GM23338 (cell line): ENCODE results near the gene TSHZ2. TPM values are rescaled to one million over a fixed set of nuclear protein-coding genes. Genes with fewer than 3 reads are reported as not detected.

ENCODE experiments used
- ATAC-seq: fragments of 200-7000 bp; cut with Tn5 transposase; 3 replicates; pipeline ENCODE4 v1.9.1; 2020
- DNase-seq: peaks from one replicate; pipeline ENCODE4 v3.0.0-alpha.2; 2015; ENCODE audit warnings: low spot score
- H2AFZ ChIP-seq: fragments of 200-600 bp; sonication (generic); 2 replicates; pipeline ENCODE4 v1.8.0; 2016; ENCODE audit warnings: antibody characterized with exemption, mild to moderate bottlenecking, moderate library complexity
- H3F3A ChIP-seq: fragments of 200-600 bp; sonication (generic); replicated peaks from 2 replicates; pipeline ENCODE4 v1.8.0; 2017; ENCODE audit warnings: antibody characterized with exemption, mixed run types, low read depth
- H3K27ac ChIP-seq: fragments of 200-600 bp; sonication (generic); 2 replicates; pipeline ENCODE4 v1.6.1; 2016; ENCODE audit warnings: low read depth
- H3K27me3 ChIP-seq: fragments of 200-600 bp; sonication (generic); 2 replicates; pipeline ENCODE4 v1.8.0; 2016; ENCODE audit warnings: mild to moderate bottlenecking, mixed run types, moderate library complexity; ENCODE audit not compliant: insufficient read depth
- H3K36me3 ChIP-seq: fragments of 200-600 bp; sonication (generic); 2 replicates; pipeline ENCODE4 v1.8.0; 2016; ENCODE audit warnings: mild to moderate bottlenecking; ENCODE audit not compliant: insufficient read depth
- H3K4me1 ChIP-seq: fragments of 200-600 bp; sonication (generic); 2 replicates; pipeline ENCODE4 v1.8.0; 2016; ENCODE audit warnings: mild to moderate bottlenecking, moderate library complexity; ENCODE audit not compliant: insufficient read depth
- H3K4me2 ChIP-seq: fragments of 200-600 bp; sonication (generic); 2 replicates; pipeline ENCODE4 v1.7.1; 2017; ENCODE audit warnings: mixed run types
- H3K4me3 ChIP-seq: fragments of 200-600 bp; sonication (generic); 2 replicates; pipeline ENCODE4 v1.6.1; 2016; ENCODE audit warnings: mixed run types
- H3K79me2 ChIP-seq: fragments of 200-600 bp; sonication (generic); replicated peaks from 2 replicates; pipeline ENCODE4 v1.8.0; 2017; ENCODE audit warnings: mild to moderate bottlenecking; ENCODE audit not compliant: insufficient read depth
- H3K9me2 ChIP-seq: fragments of 200-600 bp; sonication (generic); 2 replicates; pipeline ENCODE4 v1.8.0; 2017; ENCODE audit not compliant: insufficient read depth
- H4K20me1 ChIP-seq: fragments of 200-600 bp; sonication (generic); replicated peaks from 2 replicates; pipeline ENCODE4 v1.8.0; 2017; ENCODE audit warnings: mild to moderate bottlenecking; ENCODE audit not compliant: insufficient read depth
- H3K27ac Mint-ChIP-seq: 2 replicates; pipeline ENCODE4 v1.8.0; 2020; ENCODE audit warnings: inconsistent platforms, mild to moderate bottlenecking, moderate library complexity, mixed read lengths
- H3K27me3 Mint-ChIP-seq: 3 replicates; pipeline ENCODE4 v1.8.0; 2022; ENCODE audit warnings: low read depth, mild to moderate bottlenecking, moderate library complexity, mixed read lengths, inconsistent platforms; ENCODE audit not compliant: insufficient read depth, poor library complexity
- H3K36me3 Mint-ChIP-seq: 3 replicates; pipeline ENCODE4 v1.8.0; 2021; ENCODE audit warnings: low read depth, mild to moderate bottlenecking, inconsistent platforms, moderate library complexity, mixed read lengths
- H3K4me1 Mint-ChIP-seq: 3 replicates; pipeline ENCODE4 v1.8.0; 2020; ENCODE audit warnings: mild to moderate bottlenecking, inconsistent platforms, mixed read lengths
- H3K4me3 Mint-ChIP-seq: 3 replicates; pipeline ENCODE4 v1.8.0; 2021; ENCODE audit warnings: moderate library complexity, mild to moderate bottlenecking, inconsistent platforms, mixed read lengths
- H3K9me3 Mint-ChIP-seq: 3 replicates; pipeline ENCODE4 v1.8.0; 2020; ENCODE audit warnings: moderate library complexity, mild to moderate bottlenecking, inconsistent platforms, mixed read lengths
- EZH2phosphoT487 ChIP-seq: fragments of 200-600 bp; sonication (generic); IDR thresholded peaks from one replicate; pipeline ENCODE4 v1.8.1; 2018; ENCODE audit warnings: antibody characterized with exemption; ENCODE audit not compliant: unreplicated experiment
- JUNB ChIP-seq: IDR thresholded peaks from one replicate; pipeline ENCODE4 v1.6.1; 2016; ENCODE audit warnings: antibody characterized with exemption; ENCODE audit not compliant: unreplicated experiment
- POLR2AphosphoS5 ChIP-seq: IDR thresholded peaks from 2 replicates; pipeline ENCODE4 v1.6.1; 2016; ENCODE audit warnings: antibody characterized with exemption, low read depth
- STAT1 ChIP-seq: IDR thresholded peaks from one replicate; pipeline ENCODE4 v1.6.1; 2016; ENCODE audit warnings: antibody characterized with exemption; ENCODE audit not compliant: unreplicated experiment
- ZNF331 ChIP-seq: fragments of 250-450 bp; sonication (Bioruptor Pico); IDR thresholded peaks from 2 replicates; pipeline ENCODE4 v1.5.0; 2020; ENCODE audit warnings: low read depth, mild to moderate bottlenecking, moderate library complexity
- polyA plus RNA-seq: library from polyadenylated mRNA; unstranded; fragments of >200 nt; fragmentation: Nextera tagmentation; extraction: Ambion mirVana; gene quantifications from 2 replicates; pipeline ENCODE4 v1.2.1, GENCODE V29; 2016
- total RNA-seq: library from RNA; depleted of rRNA; stranded (reverse); fragments of >200 nt; shearing (Covaris generic); gene quantifications from 2 replicates; pipeline ENCODE4 v1.2.3, GENCODE V29; 2014
- TF ChIP-seq, protein P1 (sequence below): fragments of 250-450 bp; sonication (Bioruptor Pico); IDR thresholded peaks from 2 replicates; pipeline ENCODE4 v1.5.0; 2020; ENCODE audit warnings: mild to moderate bottlenecking, moderate library complexity
- TF ChIP-seq, protein P2 (sequence below), 2 experiments: fragments of 200-600 bp in 1 of 2; sonication (generic) in 1 of 2; conservative IDR thresholded peaks; 2 replicates each; pipeline versions ENCODE4 v1.5.1 to v1.6.1; 2016 to 2017; ENCODE audit warnings: antibody characterized with exemption in 2 of 2, low read depth in 2 of 2, mild to moderate bottlenecking in 2 of 2, moderate library complexity in 1 of 2

TSHZ2 gene
- total and polyA plus RNA-seq, 2 experiments from 2014 or later = 0.49 to 1.3 TPM

DNA sequence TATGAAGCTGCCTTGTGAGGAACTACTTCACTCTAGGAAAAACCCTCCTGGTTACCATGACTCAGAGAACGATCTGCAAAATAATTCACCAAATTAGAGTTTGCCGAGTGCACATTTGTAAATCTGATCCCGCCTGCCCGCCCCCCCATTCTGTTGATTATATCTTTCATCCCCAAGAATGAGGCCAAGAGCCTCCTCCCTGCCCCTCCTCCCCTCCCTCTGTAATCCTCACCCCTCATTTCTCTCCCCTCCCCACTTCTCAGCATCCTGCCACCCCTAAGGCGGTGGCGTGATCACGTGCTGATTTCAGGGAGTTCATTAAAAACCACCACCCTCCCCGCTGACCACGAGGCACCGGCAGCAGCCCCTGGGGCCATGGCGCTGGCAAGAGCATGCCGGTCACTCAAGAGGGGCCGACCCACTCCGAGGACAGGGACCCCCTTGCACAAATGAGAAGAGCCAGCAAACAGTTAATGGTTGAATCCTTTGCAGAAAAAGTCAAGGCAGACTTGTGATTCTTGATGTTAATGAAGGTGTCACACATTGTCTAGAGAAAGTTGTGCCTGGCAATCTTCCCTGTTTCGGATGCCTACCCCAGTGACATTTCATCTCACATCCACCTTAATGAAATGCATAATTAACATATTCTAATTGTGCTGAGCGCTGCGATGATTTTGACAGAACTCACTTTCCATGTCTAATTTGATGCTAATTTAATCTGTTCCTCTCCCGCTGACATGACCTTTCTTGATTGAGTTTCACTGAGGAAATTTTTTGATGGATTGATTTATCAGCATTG is 373.6 kb downstream of the TSHZ2 start (continued):
- TF ChIP-seq, protein P1, sequence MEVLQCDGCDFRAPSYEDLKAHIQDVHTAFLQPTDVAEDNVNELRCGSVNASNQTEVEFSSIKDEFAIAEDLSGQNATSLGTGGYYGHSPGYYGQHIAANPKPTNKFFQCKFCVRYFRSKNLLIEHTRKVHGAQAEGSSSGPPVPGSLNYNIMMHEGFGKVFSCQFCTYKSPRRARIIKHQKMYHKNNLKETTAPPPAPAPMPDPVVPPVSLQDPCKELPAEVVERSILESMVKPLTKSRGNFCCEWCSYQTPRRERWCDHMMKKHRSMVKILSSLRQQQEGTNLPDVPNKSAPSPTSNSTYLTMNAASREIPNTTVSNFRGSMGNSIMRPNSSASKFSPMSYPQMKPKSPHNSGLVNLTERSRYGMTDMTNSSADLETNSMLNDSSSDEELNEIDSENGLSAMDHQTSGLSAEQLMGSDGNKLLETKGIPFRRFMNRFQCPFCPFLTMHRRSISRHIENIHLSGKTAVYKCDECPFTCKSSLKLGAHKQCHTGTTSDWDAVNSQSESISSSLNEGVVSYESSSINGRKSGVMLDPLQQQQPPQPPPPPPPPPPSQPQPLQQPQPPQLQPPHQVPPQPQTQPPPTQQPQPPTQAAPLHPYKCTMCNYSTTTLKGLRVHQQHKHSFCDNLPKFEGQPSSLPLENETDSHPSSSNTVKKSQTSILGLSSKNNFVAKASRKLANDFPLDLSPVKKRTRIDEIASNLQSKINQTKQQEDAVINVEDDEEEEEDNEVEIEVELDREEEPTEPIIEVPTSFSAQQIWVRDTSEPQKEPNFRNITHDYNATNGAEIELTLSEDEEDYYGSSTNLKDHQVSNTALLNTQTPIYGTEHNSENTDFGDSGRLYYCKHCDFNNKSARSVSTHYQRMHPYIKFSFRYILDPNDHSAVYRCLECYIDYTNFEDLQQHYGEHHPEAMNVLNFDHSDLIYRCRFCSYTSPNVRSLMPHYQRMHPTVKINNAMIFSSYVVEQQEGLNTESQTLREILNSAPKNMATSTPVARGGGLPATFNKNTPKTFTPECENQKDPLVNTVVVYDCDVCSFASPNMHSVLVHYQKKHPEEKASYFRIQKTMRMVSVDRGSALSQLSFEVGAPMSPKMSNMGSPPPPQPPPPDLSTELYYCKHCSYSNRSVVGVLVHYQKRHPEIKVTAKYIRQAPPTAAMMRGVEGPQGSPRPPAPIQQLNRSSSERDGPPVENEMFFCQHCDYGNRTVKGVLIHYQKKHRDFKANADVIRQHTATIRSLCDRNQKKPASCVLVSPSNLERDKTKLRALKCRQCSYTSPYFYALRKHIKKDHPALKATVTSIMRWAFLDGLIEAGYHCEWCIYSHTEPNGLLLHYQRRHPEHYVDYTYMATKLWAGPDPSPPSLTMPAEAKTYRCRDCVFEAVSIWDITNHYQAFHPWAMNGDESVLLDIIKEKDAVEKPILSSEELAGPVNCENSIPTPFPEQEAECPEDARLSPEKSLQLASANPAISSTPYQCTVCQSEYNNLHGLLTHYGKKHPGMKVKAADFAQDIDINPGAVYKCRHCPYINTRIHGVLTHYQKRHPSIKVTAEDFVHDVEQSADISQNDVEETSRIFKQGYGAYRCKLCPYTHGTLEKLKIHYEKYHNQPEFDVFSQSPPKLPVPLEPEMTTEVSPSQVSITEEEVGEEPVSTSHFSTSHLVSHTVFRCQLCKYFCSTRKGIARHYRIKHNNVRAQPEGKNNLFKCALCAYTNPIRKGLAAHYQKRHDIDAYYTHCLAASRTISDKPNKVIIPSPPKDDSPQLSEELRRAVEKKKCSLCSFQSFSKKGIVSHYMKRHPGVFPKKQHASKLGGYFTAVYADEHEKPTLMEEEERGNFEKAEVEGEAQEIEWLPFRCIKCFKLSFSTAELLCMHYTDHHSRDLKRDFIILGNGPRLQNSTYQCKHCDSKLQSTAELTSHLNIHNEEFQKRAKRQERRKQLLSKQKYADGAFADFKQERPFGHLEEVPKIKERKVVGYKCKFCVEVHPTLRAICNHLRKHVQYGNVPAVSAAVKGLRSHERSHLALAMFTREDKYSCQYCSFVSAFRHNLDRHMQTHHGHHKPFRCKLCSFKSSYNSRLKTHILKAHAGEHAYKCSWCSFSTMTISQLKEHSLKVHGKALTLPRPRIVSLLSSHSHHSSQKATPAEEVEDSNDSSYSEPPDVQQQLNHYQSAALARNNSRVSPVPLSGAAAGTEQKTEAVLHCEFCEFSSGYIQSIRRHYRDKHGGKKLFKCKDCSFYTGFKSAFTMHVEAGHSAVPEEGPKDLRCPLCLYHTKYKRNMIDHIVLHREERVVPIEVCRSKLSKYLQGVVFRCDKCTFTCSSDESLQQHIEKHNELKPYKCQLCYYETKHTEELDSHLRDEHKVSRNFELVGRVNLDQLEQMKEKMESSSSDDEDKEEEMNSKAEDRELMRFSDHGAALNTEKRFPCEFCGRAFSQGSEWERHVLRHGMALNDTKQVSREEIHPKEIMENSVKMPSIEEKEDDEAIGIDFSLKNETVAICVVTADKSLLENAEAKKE (CRISPR knock-in tag) = no peak
- TF ChIP-seq, protein P2, sequence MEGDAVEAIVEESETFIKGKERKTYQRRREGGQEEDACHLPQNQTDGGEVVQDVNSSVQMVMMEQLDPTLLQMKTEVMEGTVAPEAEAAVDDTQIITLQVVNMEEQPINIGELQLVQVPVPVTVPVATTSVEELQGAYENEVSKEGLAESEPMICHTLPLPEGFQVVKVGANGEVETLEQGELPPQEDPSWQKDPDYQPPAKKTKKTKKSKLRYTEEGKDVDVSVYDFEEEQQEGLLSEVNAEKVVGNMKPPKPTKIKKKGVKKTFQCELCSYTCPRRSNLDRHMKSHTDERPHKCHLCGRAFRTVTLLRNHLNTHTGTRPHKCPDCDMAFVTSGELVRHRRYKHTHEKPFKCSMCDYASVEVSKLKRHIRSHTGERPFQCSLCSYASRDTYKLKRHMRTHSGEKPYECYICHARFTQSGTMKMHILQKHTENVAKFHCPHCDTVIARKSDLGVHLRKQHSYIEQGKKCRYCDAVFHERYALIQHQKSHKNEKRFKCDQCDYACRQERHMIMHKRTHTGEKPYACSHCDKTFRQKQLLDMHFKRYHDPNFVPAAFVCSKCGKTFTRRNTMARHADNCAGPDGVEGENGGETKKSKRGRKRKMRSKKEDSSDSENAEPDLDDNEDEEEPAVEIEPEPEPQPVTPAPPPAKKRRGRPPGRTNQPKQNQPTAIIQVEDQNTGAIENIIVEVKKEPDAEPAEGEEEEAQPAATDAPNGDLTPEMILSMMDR (conservative IDR thresholded peaks at IDR 0.05; ENCODE audit: low read depth in 2 of 2) = no peak

DNA sequence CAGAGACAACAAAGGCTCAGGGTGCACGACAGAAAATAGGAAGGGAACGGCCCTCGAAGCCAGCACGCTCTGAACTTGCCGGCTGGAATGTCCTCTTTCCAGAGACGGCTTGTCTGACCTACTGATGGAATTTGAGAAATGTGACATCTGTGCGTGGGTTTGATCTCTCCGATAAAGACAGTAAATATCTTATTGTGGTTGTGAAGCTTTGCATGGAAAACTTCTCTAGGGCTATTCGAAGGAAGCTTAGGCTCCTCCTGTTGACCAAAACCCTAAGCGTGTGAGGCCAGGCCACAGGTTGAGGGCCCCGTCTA is 374.1 kb downstream of the TSHZ2 start:
- Histone ChIP-seq H3K27ac (no peak overlapping the region), H3K4me3 (no peak overlapping the region), H4K20me1 (no peaks in the 10 kb centered on the region), H3K79me2 (no peaks in the 10 kb centered on the region), H3K4me2 (no peak overlapping the region), H2AFZ (no peak overlapping the region), H3K36me3 (no peaks in the 10 kb centered on the region), H3K4me1 (no peaks in the 10 kb centered on the region), H3K27me3 (no peaks in the 10 kb centered on the region), H3K9me2 (no peaks in the 10 kb centered on the region; the same call in 1 of the 2 replicates), H3F3A (no peaks in the 10 kb centered on the region)
- H3K36me3 Mint-ChIP-seq = no peaks in the 10 kb centered on the region
- no peak overlapping the region for H3K4me3 Mint-ChIP-seq
- ATAC-seq (no peak), DNase-seq (no peak)
- H3K27me3 Mint-ChIP-seq = no peaks in the 10 kb centered on the region
- no peaks in the 10 kb centered on the region; the same call in 2 of the 3 replicates for H3K9me3 Mint-ChIP-seq
- H3K27ac Mint-ChIP-seq = no peak overlapping the region
- H3K4me1 Mint-ChIP-seq = peaks cover 6% of the 10 kb centered on the region
- TF ChIP-seq JUNB (no peak), STAT1 (no peak), POLR2AphosphoS5 (no peak), EZH2phosphoT487 (no peak), ZNF331 (no peak)
- TF ChIP-seq, protein P1 (CRISPR knock-in tag) = no peak
